ENCODE results near the gene TEX51.

The TEX51 gene
- long read RNA-seq: 0 reads

- TF ChIP-seq SPI1 (IDR thresholded peaks at IDR 0.05; ENCODE audit: borderline replicate concordance, low read depth): no peak
- TF ChIP-seq POLR2AphosphoS5 (IDR thresholded peaks at IDR 0.05; ENCODE audit: low read depth): no peak
- TF ChIP-seq REST (IDR thresholded peaks at IDR 0.05; ENCODE audit: insufficient replicate concordance, low read depth): no peak
- TF ChIP-seq GABPA (IDR thresholded peaks at IDR 0.05; ENCODE audit: low read depth): no peak
- no peak for TF ChIP-seq CTCF (IDR thresholded peaks at IDR 0.05; ENCODE audit: insufficient read depth, low read length)
- no peaks in the 10 kb centered on the region for H3K27me3 ChIP-seq (ENCODE audit: insufficient read depth, poor library complexity, severe bottlenecking)
- H3K4me3 ChIP-seq (replicated peaks; ENCODE audit: insufficient read depth, low read length): no peak within 1 kb of the TSS
- no peak within 1 kb of the TSS for H3K27ac ChIP-seq (replicated peaks)
- no peak for DNase-seq (ENCODE audit: low read depth in 1 of 2, low spot score in 1 of 2)
Observed at GRCh38 chr2:126898636-126899035, at the start of gene TEX51. TEX51 (plus strand) TSS chr2:126898890; CDS start chr2:126898919, 29 bp downstream.

GRCh38 chr2:126849054-126849453 lies 49.6 kb upstream of the TEX51 start:
- no peak for TF ChIP-seq GABPA (IDR thresholded peaks at IDR 0.05; ENCODE audit: low read depth)
- no peak for TF ChIP-seq CTCF (IDR thresholded peaks at IDR 0.05; ENCODE audit: insufficient read depth, low read length)
- TF ChIP-seq REST (IDR thresholded peaks at IDR 0.05; ENCODE audit: insufficient replicate concordance, low read depth): no peak
- TF ChIP-seq POLR2AphosphoS5 (IDR thresholded peaks at IDR 0.05; ENCODE audit: low read depth): no peak
- TF ChIP-seq SPI1 (IDR thresholded peaks at IDR 0.05; ENCODE audit: borderline replicate concordance, low read depth): no peak
- Histone ChIP-seq H3K4me3 (replicated peaks; ENCODE audit: insufficient read depth, low read length) (no peak overlapping the region), H3K27ac (replicated peaks) (no peak overlapping the region), H3K27me3 (ENCODE audit: insufficient read depth, poor library complexity, severe bottlenecking) (no peaks in the 10 kb centered on the region)
- no peak for DNase-seq (ENCODE audit: low read depth in 1 of 2, low spot score in 1 of 2)

GRCh38 chr2:126849486-126849885 lies 49.2 kb upstream of the TEX51 start:
- DNase-seq (ENCODE audit: low read depth in 1 of 2, low spot score in 1 of 2): no peak
- Histone ChIP-seq H3K27ac (replicated peaks) (no peak overlapping the region), H3K27me3 (ENCODE audit: insufficient read depth, poor library complexity, severe bottlenecking) (no peaks in the 10 kb centered on the region), H3K4me3 (replicated peaks; ENCODE audit: insufficient read depth, low read length) (no peak overlapping the region)
- TF ChIP-seq CTCF (IDR thresholded peaks at IDR 0.05; ENCODE audit: insufficient read depth, low read length) (no peak), SPI1 (IDR thresholded peaks at IDR 0.05; ENCODE audit: borderline replicate concordance, low read depth) (no peak), POLR2AphosphoS5 (IDR thresholded peaks at IDR 0.05; ENCODE audit: low read depth) (no peak), REST (IDR thresholded peaks at IDR 0.05; ENCODE audit: insufficient replicate concordance, low read depth) (no peak), GABPA (IDR thresholded peaks at IDR 0.05; ENCODE audit: low read depth) (no peak)

All from HL-60 (cell line).